ENCODE data around the gene KCNJ5.

Gene KCNJ5

DNA sequence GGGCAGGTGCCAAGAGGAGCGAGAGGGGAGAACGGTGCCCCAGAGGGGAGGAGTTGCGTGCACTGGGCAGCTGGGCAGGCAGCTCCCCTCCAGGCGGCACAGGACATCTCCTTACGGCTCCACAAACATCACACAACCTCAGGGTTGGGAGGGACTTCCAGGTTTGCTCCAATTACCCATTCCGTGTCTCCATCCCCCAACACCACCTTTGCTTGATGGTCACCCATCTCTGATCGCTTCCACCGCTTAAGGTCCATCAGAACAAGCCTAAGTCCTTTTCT, 66.0 kb downstream of the KCNJ5 start:
- no peak for DNase-seq (ENCODE audit: low spot score)

DNA sequence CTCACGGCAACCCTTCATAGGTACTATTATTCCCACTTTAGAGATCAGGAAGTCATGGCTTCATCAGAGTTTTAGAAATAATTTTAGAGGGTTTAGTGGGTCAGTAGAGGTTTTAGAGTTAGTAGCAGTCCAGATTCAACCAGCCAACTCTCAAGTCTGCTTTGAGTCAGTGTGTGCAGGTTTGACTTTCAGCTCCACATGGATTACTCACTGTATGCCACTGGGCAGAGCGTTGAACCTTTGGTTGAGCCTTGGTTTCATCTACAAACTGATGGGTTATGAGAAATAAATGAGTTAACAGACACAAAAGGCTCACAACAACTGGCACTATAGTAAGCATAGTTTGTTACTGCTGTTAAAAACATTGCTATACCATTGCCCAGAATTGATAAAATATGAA, 70.5 kb downstream of the KCNJ5 start:
- DNase-seq (ENCODE audit: low spot score): no peak

GRCh38 chr11:128962896-128963295, 71.7 kb downstream of the KCNJ5 start:
- no peak for DNase-seq (ENCODE audit: low spot score)

DNA sequence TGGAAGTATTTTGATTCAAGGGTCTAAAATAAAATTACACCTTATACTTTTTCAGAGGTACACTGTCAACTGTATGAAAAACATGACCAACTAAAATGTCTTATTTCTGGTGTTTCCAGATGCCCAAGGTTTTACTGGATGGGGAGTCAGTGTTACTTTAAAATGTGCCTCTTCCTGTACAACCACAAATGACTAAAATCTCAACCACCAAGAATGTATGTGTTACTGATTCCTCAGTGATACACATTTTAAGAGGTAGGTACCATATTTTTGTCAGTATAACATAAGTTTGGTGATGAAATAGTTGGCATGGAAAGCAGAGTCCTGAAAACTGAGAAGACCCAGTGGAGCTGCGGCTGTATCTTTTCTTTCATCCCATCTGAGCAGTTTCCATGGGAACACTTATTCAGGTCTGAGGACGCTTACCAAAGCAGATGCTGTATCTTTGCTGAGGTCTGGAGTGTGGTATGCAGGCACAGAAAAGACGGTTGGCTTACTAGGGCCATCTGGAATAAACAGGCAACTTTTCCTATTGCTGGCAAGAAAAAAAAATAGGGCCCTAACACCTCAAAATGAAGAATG, 72.7 kb downstream of the KCNJ5 start:
- DNase-seq (ENCODE audit: low spot score): no peak

- no peak for DNase-seq (ENCODE audit: low spot score)
Observed at GRCh38 chr11:128964463-128964930, 73.3 kb downstream of the KCNJ5 start.

GRCh38 chr11:128965485-128965884, 74.3 kb downstream of the KCNJ5 start:
- no peak for DNase-seq (ENCODE audit: low spot score)

DNA sequence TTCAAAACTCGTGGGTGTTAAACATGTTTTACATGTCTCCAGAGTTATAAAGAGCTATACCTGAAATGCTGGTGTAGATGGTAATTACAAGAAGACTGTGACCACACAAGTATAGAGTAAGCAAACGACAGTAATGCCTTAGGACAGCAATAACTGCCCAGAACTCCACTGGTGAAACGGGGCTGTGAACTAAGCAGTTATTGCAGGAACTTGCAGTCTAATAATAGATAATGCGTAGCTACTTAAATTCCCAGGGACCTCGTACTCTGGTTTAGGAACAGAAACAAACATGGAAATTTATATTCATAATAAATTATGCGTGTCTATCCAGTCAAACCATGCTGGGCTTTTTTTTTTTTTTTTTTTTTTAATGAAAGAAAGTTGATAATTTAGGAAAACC, 76.4 kb downstream of the KCNJ5 start:
- no peak for DNase-seq (ENCODE audit: low spot score)

GRCh38 chr11:128968916-128969315, 77.8 kb downstream of the KCNJ5 start:
- DNase-seq (ENCODE audit: low spot score): no peak

Data from CD4-positive, alpha-beta T cell treated with Interleukin-15 for 4 hours (primary cell).